KMS-11 (cell line): ENCODE data around the gene JARID2.
A peak's percentile ranks its signal among the peaks of the same experiment; 100 is the strongest.

Source experiments
- H2AFZ ChIP-seq: fragments of 200-600 bp; sonication (generic); 2 replicates; pipeline ENCODE4 v1.6.1; 2016; ENCODE audit warnings: antibody characterized with exemption, mixed run types, low read depth
- H3K27ac ChIP-seq: fragments of 200-600 bp; sonication (generic); 2 replicates; pipeline ENCODE4 v1.6.1; 2016; ENCODE audit warnings: mild to moderate bottlenecking, mixed run types
- H3K27me3 ChIP-seq: fragments of 200-600 bp; sonication (generic); 2 replicates; pipeline ENCODE4 v1.6.1; 2017; ENCODE audit warnings: mild to moderate bottlenecking, low read depth, mixed run types, moderate library complexity; ENCODE audit not compliant: insufficient read depth
- H3K36me3 ChIP-seq: fragments of 200-600 bp; sonication (generic); 2 replicates; pipeline ENCODE4 v1.6.1; 2017; ENCODE audit warnings: mild to moderate bottlenecking, mixed run types; ENCODE audit not compliant: insufficient read depth
- H3K4me1 ChIP-seq: fragments of 200-600 bp; sonication (generic); 2 replicates; pipeline ENCODE4 v1.6.1; 2016; ENCODE audit warnings: mild to moderate bottlenecking, low read depth, mixed run types; ENCODE audit not compliant: poor library complexity, severe bottlenecking
- H3K4me2 ChIP-seq: fragments of 200-600 bp; sonication (generic); 2 replicates; pipeline ENCODE4 v1.7.0; 2016; ENCODE audit warnings: mild to moderate bottlenecking, mixed run types
- H3K4me3 ChIP-seq: fragments of 200-600 bp; sonication (generic); IDR thresholded peaks from 2 replicates; pipeline ENCODE4 v1.6.1; 2017; ENCODE audit warnings: low read depth, low read length, mixed read lengths; ENCODE audit not compliant: insufficient read depth
- H3K79me2 ChIP-seq: fragments of 200-600 bp; sonication (generic); 2 replicates; pipeline ENCODE4 v1.6.1; 2016; ENCODE audit warnings: low read depth, mixed run types; ENCODE audit not compliant: insufficient read depth
- H3K9ac ChIP-seq: fragments of 200-600 bp; sonication (generic); 2 replicates; pipeline ENCODE4 v1.6.1; 2016; ENCODE audit warnings: mild to moderate bottlenecking, mixed run types
- H4K20me1 ChIP-seq: fragments of 200-600 bp; sonication (generic); 2 replicates; pipeline ENCODE4 v1.6.1; 2016; ENCODE audit warnings: mild to moderate bottlenecking, mixed run types; ENCODE audit not compliant: insufficient read depth
- TF ChIP-seq, protein P1 (sequence below): fragments of 200-600 bp; sonication (generic); conservative IDR thresholded peaks from 2 replicates; pipeline ENCODE4 v1.6.1; 2017; ENCODE audit warnings: low read depth, mild to moderate bottlenecking, antibody characterized with exemption, low read length, moderate library complexity, mixed read lengths

JARID2 gene

DNA sequence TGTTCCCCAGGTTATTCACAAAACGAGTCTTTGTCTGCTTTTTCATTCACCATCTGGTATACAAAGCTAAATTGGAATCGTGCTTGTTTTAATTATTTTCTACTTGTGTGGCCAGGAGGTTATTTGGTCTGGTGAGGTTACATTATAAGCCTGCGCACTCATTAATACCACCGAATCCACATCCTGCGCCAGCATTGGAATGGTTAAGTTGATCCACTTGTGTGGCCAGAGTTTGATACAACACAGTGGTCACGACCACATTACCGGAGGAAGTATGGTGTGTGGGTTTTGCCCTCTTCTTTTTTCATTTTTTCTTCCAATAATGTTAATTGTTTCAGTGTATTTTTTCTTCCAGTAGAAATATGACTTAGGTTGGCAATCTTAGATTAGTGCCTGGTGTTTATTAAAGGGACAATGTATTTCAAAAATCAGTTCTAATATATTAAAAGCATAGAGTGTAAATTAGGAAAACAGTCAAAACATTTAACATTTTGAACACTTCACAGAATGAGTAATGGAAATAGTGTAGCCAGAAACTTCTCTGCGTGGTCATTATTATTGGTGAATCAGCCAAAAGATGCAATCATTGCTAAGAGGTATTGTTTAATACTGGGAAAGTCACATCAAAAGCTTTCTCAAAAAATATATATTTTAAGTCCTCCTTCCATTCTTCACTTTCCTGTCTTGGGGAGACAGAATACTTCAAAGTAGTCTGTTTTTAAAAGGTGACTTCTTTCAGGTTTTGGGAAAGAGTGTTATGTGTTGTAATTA, 84.5 kb downstream of the JARID2 start:
- no peak overlapping the region for H3K9ac ChIP-seq
- no peaks in the 10 kb centered on the region for H4K20me1 ChIP-seq
- H3K27me3 ChIP-seq = no peaks in the 10 kb centered on the region
- no peak overlapping the region for H3K27ac ChIP-seq
- H3K4me2 ChIP-seq = peak overlapping the region; percentile 88; the same call in 1 of the 2 replicates
- TF ChIP-seq, protein P1, sequence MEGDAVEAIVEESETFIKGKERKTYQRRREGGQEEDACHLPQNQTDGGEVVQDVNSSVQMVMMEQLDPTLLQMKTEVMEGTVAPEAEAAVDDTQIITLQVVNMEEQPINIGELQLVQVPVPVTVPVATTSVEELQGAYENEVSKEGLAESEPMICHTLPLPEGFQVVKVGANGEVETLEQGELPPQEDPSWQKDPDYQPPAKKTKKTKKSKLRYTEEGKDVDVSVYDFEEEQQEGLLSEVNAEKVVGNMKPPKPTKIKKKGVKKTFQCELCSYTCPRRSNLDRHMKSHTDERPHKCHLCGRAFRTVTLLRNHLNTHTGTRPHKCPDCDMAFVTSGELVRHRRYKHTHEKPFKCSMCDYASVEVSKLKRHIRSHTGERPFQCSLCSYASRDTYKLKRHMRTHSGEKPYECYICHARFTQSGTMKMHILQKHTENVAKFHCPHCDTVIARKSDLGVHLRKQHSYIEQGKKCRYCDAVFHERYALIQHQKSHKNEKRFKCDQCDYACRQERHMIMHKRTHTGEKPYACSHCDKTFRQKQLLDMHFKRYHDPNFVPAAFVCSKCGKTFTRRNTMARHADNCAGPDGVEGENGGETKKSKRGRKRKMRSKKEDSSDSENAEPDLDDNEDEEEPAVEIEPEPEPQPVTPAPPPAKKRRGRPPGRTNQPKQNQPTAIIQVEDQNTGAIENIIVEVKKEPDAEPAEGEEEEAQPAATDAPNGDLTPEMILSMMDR = no peak
- H3K4me3 ChIP-seq = no peak overlapping the region
- H3K79me2 ChIP-seq = peaks cover 30% of the 10 kb centered on the region; the same call in 1 of the 2 replicates
- no peaks in the 10 kb centered on the region for H3K36me3 ChIP-seq
- H2AFZ ChIP-seq = no peak overlapping the region
- peaks cover 69% of the 10 kb centered on the region for H3K4me1 ChIP-seq

DNA sequence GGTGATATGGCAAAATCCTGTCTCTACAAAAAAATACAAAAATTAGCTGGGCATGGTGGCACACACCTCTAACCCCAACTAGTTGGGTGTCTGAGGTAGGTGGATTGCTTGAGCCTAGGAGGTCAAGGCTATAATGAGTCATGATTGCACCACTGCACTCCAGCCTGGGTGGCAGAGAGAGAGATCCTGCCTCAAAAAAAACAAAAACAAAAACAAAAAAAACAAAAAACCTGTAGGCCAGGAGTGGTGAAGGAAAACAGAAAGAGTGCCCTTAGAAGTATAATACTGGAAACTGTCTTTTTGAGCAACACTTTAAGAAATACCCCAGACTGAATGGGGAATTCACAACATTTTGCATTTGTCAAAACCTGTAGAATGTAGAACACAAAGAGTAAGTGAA, 85.3 kb downstream of the JARID2 start:
- Histone ChIP-seq H3K79me2 (peaks cover 29% of the 10 kb centered on the region; the same call in 1 of the 2 replicates), H3K4me1 (peaks cover 61% of the 10 kb centered on the region), H3K4me3 (no peak overlapping the region), H3K27ac (peak overlapping the region; percentile 59; the same call in 1 of the 2 replicates), H2AFZ (no peak overlapping the region), H4K20me1 (no peaks in the 10 kb centered on the region), H3K36me3 (no peaks in the 10 kb centered on the region), H3K9ac (peak overlapping the region; percentile 34; the same call in 1 of the 2 replicates), H3K27me3 (no peaks in the 10 kb centered on the region), H3K4me2 (peak overlapping the region; percentile 88)
- TF ChIP-seq, protein P1 = no peak

DNA sequence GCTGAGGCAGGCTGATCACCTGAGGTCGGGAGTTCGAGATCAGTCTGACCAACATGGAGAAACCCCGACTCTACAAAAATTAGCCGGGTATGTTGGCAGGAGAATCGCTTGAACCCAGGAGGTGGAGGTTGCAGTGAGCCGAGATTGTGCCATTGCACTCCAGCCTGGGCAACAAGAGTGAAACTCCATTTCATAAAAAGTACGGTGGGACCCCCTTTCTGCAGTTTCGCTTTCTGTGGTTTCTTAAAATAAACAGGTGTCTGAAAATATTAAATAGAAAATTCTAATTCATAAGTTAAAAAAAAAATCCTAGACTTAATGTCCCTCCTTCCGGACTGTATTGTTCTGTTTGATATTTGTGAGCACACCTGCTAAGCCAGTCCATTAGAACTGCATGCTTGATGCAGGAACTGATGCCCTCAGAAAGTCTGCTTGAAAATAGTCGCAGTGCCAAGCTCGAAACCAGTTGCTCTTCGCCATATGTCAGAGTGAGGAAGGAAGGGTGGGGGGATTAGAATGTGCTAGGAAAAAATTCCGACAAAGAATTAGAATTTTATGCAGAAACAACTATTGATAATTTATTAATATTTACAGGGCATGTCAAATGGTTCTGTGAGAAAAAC, 85.9 kb downstream of the JARID2 start:
- H3K36me3 ChIP-seq = no peaks in the 10 kb centered on the region
- no peaks in the 10 kb centered on the region for H3K27me3 ChIP-seq
- peaks cover 55% of the 10 kb centered on the region for H3K4me1 ChIP-seq
- H3K9ac ChIP-seq = peak overlapping the region; percentile 34; the same call in 1 of the 2 replicates
- TF ChIP-seq, protein P1 = no peak
- H3K27ac ChIP-seq = peak overlapping the region; percentile 59; the same call in 1 of the 2 replicates
- H3K79me2 ChIP-seq = peaks cover 29% of the 10 kb centered on the region; the same call in 1 of the 2 replicates
- peak overlapping the region; percentile 88 for H3K4me2 ChIP-seq
- no peak overlapping the region for H2AFZ ChIP-seq
- H4K20me1 ChIP-seq = no peaks in the 10 kb centered on the region
- H3K4me3 ChIP-seq = no peak overlapping the region

- peak overlapping the region; percentile 88 for H3K4me2 ChIP-seq
Measured at GRCh38 chr6:15332446-15332845, 86.6 kb downstream of the JARID2 start.

More at GRCh38 chr6:15332446-15332845, 86.6 kb downstream of the JARID2 start:
- H2AFZ ChIP-seq = no peak overlapping the region
- H4K20me1 ChIP-seq = no peaks in the 10 kb centered on the region
- no peak overlapping the region for H3K4me3 ChIP-seq
- peaks cover 29% of the 10 kb centered on the region; the same call in 1 of the 2 replicates for H3K79me2 ChIP-seq
- peaks cover 48% of the 10 kb centered on the region for H3K4me1 ChIP-seq
- no peaks in the 10 kb centered on the region for H3K27me3 ChIP-seq
- TF ChIP-seq, protein P1 = no peak
- peak overlapping the region; percentile 59; the same call in 1 of the 2 replicates for H3K27ac ChIP-seq
- no peaks in the 10 kb centered on the region for H3K36me3 ChIP-seq
- no peak overlapping the region; the same call in 1 of the 2 replicates for H3K9ac ChIP-seq
